GM21390 (cell line): Measurements from ENCODE around the gene RAB18.
"Not testable (repeated sequence)": the region's sequence is repeated elsewhere in the genome, so short reads cannot be mapped to it uniquely, and the experiment has no call there.

ENCODE experiments used
- ATAC-seq: cut with Tn5 transposase; IDR thresholded peaks from one replicate; pipeline ENCODE4 v1.9.1; 2021; ENCODE audit not compliant: unreplicated experiment

The RAB18 gene

DNA sequence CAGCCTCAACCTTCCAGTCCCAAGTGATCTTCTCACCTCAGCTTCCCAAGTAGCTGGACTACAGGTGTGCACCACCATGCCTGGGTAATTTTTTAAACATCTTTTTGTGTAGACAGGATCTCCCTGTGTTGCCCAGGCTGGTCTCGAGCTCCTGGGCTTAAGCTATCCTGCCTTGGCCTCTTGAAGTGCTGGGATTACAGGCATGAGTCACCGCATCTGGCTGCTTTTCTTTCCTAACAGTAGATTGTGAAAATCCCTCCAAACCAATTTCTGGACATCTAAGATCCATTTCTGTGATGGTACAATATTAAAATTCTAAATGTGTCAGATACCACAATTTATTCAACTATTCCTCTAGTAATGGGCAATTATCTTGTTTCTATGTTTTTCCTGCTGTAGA, 38.7 kb downstream of the RAB18 start:
- no peak for ATAC-seq

DNA sequence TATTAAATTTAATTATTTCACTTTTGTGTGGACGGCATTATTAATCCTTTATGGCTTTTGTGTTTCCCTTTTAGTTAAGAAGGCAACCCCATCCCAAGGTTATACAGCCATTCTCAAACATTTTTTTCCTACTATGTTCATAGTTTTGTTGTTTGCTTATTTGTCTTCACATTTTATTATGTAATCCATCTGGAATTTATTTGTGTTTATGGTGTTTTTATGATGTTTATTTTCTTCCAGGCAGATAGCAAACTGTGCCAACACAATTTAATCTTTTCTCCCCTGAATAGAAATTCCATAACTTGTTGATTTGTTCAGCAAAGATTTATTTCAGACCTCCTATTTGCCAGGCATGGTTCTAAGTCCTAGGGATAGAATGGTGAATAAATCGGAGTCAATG, 42.9 kb downstream of the RAB18 start:
- ATAC-seq = no peak

DNA sequence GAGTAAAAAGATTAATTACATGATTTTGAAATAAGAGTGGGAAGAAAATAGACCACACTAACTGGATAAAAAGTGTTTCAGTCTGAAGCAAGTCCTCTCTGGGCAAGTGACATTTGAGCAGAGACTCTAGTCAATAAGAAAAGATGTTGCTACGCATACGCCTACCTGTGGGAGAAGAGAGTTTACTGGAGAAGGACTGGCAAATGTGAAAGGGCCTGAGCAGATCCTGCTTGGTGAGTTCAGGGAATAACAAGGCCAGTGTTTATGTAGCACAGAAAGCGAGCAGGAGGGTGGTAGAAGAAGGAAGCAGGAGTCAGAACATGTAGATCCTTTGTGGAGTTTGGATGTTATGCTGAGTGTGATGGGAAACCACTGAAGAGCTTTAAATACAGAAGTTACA, 43.4 kb downstream of the RAB18 start:
- ATAC-seq = no peak

DNA sequence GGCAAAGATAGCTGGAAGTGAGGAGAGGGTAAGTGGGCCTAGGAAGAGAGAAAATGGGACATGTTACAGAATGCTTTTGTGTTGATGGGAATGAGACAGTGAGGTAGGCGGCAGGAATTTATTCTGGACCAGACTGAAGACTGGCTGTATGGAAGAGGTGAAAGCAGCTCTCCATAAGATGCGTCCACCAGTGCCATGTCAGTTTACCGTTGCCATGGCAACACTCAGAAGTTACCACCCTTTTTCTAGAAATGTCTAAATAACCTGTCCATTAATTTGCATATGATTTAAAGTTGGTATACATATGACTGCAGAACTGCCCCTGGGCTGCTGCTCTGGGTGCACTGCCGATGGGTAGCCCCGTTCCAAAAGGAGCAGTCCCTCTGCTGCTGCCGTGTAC, 46.7 kb downstream of the RAB18 start:
- no peak for ATAC-seq

DNA sequence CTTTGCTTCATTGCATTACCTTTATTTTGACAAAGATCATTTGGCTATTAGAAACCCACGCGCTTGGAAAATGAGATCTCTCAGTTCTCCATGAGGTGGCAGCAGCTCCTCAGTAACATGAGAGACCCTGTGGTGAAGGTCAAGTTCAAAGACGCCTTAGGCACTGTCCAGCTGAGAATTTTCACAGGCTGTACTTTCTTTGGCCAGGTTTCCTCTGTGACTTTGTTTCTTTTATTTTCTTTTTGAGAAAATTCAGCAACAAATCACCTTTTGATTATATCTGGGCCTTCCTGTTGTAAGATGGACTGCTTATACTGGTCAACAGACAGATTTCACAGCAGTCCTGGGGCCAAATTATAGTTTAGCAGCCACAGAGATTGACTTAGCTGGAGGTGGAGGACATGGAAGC, 54.5 kb downstream of the RAB18 start:
- peak; percentile 64 for ATAC-seq

DNA sequence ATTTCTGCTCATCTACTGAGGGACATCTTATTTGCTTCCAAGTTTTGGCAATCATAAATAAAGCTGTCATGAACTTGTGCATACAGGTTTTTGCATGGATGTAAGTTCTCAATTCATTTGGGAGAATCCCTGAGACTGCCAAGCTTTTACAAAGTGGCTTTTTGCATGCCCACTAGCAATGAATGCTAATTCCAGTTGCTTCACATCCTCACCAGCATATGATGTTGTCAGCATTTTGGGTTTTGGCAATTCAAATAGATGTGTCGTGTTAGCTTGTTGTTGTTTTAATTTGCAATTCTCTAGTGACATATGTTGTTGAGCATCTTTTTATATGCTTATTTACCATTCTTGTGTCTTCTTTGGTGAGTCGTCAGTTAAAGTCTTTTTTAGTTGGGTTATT, 57.2 kb downstream of the RAB18 start:
- no peak for ATAC-seq

DNA sequence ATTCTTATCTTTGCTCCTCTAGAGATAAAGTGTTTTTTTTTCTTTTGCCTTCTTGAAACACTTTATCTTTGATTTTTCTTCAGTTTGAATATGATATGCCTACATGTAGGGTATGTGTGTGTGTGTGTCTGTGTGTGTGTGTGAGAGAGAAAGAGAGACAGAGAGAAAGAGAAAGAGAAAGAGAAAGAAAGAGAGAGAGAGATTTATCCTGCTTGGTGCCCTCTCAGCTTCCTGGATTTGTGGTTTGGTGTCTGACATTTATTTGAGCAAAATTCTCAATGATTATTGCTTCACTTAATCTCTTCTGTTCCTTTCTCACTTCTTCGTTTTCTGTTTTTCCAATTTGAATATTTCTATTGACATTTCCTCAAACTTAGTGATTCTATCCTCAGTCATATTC, 60.3 kb downstream of the RAB18 start:
- no peak for ATAC-seq

DNA sequence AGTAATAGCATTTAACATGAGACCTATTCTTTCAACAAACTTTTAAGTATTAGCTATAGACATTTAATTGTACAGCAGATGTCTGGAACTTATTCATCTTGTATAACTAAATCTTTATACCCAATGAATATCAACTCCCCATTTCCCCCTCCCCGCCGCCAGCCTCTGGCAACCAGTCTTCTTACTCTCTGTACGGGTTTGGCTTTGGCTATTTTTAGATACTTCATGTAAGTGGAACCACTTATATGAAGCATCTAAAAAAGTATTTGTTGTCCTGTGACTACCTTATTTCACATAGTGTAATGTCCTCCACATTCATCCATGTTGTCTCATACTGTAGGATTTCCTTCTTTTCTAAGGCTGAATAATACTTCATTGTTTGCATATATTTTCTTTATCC, 60.8 kb downstream of the RAB18 start:
- ATAC-seq = no peak

DNA sequence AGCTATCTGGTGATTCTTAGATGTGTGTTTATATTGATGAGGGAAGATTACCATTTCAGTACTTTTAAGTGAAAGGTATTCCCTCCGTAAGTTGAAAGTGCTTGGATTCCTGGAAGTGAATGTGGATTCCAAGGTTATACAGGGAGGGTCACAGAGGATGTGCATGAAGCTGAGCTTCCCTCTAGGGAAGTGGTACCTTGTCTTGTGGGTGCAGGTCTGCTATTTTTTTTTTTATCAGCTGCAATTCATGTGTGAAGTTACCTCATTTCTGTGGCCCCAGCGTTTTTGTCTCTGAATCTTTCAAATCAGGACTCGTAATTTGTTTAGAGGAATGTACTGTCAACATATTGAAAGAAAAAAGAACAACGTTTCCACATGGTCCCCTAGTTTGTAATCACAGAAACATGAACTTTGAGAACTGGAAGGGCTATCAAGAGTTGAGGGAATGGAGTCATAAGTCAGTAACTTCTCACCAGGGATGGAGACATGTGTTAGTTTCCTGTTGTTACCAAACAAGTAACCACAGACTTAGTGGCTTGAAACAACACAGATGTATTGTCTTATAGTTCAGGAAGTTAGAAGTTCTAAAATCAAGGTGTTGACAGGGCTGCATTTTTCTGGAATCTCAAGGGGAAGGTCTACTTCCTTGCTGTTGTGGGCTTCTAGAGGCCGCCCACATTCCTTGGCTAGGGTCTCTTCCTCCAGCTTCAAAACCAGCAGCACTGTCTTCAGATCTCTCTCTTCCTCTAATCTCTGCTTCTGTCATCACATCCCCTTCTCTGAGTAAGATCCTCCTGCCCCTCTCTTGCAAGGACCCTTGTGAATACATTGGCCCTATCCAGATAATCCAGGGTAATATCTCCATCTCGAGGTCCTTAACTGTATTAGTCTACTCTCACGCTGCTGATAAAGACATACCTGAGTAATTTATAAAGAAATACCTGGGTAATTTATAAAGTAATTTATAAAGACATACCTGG, 64.4 kb downstream of the RAB18 start:
- ATAC-seq = no peak

DNA sequence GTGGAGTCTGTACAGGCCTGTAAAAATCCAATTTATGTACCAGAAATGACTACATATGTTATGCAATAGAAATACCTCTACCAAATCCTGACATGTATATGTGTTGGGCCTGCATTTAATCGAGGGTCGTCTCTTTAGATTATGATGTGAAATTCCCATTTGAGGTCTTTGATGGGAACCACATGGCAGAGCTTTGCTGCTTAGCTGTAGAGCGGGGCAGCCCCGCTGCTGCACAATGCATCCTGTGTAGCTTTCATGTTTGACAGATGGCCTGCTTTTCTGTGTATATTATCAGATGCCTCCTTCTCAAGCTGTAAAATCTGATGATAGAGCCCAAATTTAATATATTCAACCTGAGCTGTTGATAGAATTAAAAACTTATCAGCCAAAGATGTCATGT, 65.8 kb downstream of the RAB18 start:
- ATAC-seq = no peak

DNA sequence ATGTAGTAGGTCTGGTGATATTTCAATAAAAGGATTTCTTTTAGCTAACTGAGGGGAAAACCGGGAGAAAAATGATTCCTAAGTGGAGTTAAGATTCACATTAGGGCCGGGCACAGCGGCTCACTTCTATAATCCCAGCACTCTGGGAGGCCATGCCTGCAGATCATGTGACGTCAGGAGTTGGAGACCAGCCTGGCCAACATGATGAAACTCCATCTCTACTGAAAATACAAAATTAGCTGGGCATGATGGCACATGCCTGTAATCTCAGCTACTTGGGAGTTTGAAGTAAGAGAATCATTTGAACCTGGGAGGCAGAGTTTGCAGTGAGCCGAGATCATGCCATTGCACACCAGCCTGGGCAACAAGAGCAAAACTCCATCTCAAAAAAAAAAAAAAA, 72.9 kb downstream of the RAB18 start:
- ATAC-seq = not testable (repeated sequence)

DNA sequence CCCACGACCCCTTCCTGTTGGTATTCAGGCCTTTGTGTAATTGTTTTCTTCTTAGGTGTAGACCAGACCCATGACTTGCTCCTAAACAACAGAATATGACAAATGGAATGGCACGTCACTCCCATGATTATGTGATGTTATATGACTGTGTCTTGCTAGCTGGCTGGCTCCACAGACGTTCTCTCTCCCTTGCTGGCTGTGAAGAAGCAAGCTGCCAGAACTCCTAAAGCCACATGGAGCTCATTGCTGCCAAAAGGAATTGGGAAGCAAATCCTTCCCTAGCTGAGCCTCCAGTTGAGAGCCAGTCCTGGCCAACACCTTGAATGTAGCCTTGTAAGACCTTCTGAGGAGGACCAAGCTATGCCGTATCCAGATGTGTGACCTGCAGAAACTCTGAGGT, 74.2 kb downstream of the RAB18 start:
- ATAC-seq = no peak

DNA sequence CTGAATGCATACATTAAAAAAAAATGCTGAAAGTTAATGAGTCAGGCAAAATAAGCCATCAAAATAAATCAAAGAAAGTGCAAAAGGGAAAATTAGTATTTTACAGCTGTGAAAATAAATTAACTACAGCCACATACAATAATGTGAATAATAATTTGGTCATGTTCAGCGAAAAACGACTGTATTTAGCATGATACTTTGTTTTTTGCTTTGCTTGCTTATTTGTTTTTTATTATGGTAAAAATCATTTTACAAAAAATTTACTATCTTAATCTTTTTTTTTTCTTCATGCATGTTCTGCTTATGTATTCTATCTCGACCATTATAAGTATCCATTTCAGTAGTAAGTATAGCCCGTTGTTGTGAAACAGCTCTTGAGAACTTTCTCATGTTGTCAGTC, 77.1 kb downstream of the RAB18 start:
- ATAC-seq = no peak

DNA sequence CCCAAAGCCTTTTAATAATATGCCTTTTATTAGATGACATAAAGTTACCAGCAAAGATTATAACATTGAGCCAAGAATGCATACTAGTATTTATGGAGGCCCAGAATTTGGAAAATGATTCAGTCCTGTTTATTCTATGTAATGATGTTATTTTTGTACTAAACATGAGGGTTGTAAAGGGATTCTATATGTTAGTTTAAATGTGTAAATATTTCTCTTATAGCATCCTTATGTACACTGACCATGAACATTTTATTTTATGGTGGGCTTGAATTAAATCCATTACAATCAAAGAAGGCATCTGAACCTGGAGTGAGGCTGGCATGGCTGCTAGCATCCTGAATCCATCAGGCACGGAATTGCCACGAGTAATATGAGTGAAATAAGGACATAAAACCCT, 80.2 kb downstream of the RAB18 start:
- ATAC-seq = no peak
